Measurements from ENCODE around the gene KCNAB1. TPM values are rescaled to one million over a fixed set of nuclear protein-coding genes. Genes with fewer than 3 reads are reported as not detected.

KCNAB1 gene
- total RNA-seq, 1 donor from 2014 or later = not detected

DNA sequence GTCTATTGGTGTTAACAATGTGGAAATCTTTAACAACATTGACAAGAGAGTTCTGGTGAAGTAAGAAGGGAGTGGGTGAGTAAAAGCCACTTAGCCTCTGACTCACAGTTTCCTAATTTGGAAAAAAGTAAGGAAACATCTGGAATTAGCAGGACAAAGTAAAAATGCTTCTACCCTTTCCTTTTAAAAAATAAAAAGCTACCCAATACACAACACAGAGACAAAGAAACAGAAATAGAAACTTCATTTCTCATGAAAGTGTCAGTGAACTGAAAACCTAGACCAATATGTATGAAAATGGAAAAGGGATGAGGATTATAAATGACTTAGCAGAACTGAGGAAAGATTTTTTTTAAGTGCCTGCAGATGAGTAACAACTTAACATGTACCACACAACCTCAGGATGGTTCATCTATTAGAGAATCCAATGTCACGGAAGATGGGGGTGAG is 369.1 kb downstream of the KCNAB1 start:
- peak; percentile 59 for DNase-seq (ENCODE audit: low read depth)

DNA sequence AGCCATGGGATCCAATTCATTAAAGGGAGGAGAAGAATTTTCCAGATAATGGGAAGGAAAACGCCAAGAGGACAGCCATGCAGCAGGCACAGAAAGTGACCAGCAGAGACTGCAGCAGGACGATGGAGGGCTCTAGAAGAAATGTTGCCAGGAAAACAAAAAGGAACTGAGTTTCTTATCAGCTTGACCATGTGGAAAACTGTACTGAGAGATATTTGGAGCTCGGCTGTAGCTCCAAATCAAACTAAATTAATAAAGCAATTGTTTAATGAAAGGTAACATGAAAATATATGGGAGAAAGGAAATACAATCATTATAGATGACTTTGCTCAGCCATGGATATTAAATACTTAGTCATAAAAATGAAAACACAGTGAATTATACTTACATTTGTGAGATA is 370.8 kb downstream of the KCNAB1 start:
- DNase-seq (ENCODE audit: low read depth) = no peak

DNA sequence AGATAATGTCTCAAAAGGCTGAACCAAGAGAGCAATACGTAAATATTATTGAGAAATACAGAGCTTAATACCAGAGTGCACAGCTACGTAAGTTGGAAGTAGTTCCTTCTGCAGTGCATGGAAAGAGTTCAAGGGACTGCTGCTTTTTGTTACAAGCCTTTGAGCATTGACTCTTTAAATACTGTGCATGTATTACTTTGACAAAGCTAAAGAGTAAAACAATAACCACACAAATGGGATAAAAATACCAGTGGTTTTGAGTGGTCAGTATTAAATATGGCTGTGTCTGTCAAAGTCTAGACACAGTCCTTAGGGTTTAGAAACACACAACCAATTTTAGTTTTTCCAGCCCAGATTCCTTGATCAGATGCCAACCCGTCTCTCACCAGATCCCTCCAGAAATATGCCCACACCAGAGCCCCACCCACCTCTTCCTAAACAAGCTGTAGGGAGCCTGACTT is 372.5 kb downstream of the KCNAB1 start:
- DNase-seq (ENCODE audit: low read depth) = no peak

DNA sequence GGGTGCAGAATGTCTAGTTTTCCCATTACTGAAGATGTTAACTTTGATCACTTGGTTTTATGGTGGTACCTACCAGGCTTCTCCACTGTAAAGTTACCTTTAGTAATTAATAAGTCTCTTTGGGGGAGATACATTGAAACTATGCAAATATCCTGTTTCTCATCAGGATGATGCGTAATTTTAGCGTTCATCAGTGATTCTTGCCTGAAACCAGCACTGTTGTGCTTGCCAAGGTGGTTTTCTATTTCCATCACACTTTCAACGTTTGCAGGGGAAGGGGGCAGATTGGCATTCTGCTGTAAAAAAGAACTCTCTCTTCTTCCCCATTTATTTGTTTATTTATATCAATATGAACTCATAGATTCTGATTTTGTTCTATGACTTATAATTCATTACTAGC is 373.5 kb downstream of the KCNAB1 start:
- DNase-seq (ENCODE audit: low read depth) = no peak

DNA sequence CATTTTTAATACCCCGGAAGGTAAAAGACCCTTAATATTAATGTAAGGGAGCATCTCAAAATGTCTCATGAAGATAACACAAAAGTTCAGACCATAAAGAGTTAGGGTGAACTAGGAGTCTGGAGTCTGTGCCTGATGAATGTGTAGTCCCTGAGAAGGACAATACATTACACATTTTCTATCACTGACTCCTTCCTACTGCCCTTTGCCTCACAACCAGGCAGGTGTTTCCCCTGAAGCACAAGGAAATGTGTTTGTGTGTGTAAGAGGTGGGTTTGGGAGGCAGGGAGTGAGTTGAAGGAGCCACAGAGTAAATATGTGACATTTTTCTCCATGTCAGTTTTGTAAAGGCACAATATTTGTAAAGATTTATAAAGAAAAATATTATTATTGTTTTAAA is 375.4 kb downstream of the KCNAB1 start:
- DNase-seq (ENCODE audit: low read depth) = no peak

DNA sequence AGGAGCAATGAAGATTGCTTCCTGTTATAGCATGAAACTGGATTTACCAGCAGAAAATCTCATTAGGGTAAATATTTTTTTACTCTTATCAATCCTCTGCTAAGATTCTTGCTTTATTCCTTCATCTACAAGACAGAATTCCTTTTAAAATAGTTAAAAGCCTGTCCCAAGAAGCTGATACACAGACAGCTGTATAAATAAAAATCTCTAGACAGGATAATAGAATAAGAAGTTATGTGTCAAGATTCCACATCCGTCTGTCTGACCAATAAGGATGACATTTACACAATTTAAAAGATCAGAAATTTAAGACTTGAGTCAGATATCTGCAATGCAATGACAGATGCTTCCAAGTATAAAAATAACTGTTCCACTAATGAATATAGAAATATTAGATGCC is 376.9 kb downstream of the KCNAB1 start:
- no peak for DNase-seq (ENCODE audit: low read depth)

DNA sequence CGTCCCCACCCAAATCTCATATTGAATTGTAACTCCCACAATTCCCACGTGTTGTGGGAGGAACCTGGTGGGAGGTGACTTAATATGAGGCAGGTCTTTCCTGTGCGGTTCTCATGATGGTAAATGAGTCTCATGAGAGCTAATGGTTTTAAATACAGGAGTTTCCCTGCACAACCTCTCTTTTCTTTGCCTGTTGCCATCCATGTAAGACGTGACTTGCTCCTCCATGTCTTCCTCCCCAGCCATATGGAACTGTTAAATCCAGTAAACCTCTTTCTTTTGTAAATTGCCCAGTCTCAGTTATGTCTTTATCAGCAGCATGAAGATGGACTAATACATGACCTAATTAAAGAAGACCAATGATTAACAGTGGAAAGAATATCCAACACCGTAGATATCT is 377.9 kb downstream of the KCNAB1 start:
- no peak for DNase-seq (ENCODE audit: low read depth)

DNA sequence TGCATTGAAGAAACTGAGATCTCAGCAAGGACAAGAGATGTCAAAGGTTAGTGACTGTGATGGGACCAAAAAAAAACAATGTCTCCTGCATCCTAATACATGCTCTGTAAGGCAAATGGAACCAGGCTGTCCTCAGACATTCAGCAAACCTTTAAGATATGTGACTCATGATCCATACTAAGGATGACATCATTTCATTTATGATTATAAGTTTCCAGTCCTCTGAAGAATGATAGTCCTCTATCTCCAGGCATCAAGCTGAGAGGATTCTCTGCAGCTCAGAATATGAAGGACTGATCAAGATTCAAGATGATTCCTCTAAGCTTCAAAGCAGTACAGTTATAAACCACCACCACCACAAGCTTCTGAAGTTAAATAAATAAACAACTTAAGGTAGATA is 386.9 kb downstream of the KCNAB1 start:
- DNase-seq (ENCODE audit: low read depth) = no peak

DNA sequence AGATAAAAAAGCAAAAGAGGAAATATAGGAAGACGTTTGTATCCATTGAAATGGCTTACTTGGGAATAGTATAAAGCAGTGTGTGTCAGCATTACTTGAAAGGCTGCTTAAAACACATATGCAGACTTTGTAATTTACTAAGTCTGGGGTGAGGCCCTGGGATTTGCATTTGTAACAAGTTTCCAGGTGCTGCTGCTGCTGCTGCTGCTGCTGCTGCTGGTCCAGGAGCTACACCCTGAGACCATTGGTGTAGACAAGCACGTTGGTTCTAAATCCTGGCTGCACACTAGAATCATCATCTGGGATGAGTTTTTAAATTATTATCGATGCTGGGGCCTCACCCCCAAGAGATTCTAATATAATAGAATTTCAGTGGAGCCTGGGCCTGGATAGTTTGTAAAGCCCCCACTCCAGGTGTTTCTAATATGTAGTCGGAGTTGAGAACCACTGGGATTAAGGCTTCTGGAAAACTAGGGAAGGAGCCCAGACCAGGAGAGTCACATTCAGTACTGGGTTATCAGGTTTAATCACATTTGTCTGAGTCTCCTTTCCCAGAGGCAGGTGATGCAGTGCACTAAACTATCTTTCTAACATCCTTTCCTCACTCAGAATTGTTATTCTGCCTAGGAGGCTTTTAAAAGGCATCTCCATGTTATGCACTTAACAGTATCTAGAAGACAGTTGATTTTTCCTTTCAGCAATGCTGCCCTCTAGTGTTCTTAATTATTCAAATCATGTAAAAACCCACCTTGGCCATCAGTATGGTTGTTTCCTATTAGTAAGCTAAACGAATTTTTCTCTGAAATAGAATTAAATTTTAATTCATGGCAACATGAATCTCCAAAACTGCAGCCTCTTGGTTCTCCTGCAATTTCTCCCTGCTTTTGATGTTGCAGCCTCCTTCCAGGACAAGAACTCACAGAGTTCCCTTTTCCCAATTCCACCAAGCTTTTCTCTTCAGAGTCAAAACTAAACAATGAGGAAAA is 389.1 kb downstream of the KCNAB1 start:
- peak; percentile 69 for DNase-seq (ENCODE audit: low read depth)

DNA sequence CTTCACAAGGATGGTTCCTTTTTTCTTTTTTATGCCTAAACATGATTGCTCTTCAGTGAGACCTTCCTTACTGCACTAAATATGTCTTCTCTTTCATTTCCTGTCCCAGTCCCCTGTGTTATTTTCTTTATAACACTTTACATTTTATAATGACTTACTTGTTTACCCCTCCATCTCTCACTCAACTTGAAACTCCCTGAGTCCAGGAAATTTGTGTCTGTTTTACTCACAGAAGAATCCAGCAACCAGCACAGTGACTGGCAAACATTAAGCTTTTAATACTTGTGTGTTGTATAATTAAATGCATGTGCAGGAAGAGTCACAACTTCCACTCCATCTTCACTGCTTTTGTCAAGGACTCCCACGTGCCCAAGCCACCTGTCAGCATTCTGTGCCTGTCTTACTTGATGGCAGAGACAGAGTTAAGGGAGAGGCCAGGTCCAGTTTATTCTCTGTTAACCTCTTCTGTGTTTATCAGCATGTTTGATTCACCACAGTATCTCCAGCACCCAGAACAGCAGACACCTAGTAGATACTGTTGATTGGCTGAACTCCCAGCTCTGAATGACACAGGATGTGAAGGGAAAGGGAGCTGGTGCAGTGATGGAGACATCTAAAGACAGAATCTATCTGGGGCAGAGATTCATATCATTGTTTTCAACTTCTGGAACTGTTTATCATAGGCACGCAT is 391.8 kb downstream of the KCNAB1 start:
- DNase-seq (ENCODE audit: low read depth) = no peak

DNA sequence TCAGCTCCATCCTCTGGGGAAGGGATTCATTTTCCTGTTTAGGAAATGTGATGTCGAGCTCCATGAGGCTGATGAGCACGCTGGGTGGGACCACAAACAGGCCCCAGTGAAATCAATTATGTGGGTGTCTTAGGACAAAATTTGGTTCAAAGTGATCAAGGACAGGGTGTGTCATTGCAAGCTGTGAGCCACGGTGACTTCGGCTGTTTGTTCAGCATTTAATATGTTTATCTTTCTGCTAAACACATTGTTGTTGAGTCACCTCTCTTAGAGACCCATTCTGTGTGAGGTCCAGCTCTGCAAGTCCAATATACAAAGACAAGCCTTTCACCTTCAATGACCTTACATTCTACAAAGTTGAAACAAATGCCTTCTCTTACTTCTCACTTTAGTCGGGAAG is 393.2 kb downstream of the KCNAB1 start:
- DNase-seq (ENCODE audit: low read depth) = peak; percentile 35

DNA sequence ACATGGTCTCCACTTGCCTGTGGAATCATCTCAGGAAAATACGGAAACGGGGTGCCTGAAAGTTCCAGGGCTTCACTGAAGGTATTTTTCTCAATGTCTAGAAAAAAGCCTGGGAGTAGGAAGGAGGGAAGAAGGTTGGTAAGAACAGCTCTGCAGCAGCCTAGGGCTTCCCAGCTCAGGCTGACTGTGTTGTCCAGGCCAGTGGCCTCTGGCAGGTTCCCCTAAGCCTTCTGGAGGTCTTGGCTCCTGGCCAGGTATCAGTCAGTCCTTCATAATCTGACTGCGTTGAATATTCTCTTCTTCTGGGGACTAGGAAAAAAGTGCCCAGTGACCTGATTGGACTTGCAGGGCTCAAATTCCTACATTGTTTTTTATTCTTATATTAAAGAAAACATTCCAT is 395.9 kb downstream of the KCNAB1 start:
- no peak for DNase-seq (ENCODE audit: low read depth)

DNA sequence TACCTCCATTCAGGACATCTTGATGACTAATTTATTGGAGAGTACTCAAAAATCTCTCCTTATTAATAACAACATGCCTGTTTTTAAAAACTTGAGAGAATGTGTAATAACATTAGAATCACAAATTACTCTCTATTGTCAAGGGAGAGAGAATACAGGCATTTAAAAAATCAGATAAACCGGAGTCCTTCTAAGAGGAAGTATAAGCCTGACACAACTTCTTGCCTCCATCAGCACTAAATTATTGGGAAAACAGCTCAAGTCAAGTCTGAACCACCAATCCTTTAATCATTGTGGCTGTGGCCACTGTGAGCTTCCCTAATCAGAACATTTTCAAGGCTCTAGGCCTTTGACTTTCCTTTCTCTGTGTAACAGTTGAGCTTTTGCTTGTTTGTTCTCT is 396.6 kb downstream of the KCNAB1 start:
- DNase-seq (ENCODE audit: low read depth) = no peak

DNA sequence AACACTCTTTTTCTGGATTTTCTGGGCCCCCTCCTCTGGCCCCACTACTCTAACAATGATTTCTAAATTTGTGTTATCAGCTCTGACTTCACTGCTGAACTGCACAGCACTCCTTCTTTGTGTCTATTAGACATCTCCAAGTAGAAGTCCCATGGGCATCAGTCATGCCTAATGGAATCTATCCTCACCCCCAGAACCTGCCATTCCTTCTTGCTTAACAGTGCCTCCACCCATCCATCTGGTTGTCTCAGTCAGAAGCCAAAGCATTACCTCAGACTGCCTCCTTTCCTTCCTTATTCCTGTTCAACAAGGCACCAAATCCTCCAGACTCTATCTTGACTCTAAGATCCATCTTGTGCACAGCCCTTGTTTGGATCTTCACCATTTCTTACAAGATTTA is 398.3 kb downstream of the KCNAB1 start:
- peak; percentile 26 for DNase-seq (ENCODE audit: low read depth)

DNA sequence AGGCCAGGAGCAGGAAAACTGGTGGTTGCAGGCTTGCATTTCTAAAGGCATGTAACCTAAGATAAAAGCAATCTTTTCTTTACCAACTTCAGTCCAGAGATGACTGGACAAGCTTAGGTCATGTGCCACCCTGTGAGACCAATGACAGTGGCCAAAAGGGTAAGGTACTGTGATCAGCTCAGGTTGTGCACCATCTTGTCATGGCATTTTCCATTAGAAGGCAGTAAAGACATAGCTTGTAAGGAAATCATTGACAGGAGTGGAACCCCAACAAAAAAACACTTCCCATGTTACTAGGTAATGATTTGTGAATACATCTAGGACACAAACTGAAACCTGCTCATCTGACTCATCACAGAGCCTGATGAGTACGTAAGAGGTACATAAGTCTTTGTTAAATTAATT is 399.4 kb downstream of the KCNAB1 start:
- peak; percentile 92 for DNase-seq (ENCODE audit: low read depth)

DNA sequence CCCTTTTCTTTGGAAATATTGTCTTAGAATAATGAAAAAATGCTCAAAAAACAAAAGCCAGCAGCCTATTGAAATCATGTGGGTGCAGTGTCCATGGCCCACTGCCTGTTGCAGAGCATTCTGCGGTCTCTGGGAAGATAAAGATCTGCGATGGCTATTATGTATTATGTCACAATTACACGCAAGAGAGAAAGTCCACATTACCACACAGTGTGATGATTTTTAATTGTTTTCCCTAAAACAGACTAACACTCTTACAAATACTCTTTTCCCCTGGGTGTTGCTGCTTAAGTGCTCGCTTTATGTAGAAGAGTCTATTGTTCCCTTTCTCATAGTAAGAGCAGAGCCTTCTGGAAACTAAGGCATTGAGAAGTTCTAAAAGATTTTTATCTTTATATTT is 402.3 kb downstream of the KCNAB1 start:
- DNase-seq (ENCODE audit: low read depth) = no peak

DNA sequence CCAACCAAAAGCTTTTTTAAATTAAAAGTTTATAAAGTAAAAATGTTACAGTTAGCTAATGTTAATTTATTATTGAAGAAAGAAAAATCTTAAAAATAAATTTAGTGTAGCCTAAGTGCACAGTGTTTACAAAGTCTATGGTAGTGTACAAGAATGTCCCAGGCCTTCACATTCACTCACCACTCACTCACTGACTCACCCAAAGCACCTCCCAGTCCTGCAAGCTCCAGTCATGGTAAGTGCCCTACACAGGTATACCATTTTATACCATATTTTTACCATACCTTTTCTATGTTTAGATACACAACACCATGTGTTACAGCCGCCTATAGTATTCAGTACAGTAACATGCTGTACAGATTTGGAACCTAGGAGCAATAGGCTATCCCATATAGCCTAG is 405.4 kb downstream of the KCNAB1 start:
- peak; percentile 51 for DNase-seq (ENCODE audit: low read depth)

DNA sequence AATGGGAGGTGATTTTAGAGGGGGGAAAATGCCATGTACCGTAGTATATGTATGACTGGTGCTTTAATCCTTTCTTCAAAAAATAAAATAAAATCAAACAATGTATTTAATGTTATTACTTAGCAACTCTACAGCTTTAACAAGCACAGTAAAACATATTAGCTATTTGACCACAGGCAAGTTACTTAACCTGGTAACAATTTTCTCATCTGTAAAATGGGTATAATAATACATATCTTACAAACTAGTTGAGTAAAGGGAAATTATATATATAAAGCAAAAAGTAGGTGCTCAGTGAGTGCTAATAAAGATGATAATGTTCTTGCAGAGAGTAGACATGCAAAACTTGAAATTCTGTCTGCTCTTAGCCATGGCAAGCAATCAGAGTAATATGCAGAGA is 406.7 kb downstream of the KCNAB1 start:
- no peak for DNase-seq (ENCODE audit: low read depth)

DNA sequence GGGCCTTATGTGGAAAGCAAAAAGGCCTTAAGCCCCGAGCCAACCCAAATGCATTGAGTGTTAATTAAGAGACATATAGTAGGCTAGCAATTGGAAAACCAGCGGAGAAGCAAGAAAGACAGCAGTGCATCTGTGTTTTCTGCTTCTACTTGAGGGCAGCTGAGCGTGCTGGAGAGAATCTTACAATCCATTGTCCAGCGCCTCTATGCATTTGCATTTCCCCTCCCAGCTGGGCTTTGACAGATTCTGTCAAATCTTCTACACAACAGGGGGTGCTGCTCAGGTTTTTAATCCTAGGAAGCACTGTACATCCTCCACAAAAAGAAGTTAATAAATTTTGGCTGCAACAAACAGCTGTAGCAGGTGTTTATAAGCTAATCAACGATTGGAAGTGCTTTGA is 410.6 kb downstream of the KCNAB1 start:
- no peak for DNase-seq (ENCODE audit: low read depth)

DNA sequence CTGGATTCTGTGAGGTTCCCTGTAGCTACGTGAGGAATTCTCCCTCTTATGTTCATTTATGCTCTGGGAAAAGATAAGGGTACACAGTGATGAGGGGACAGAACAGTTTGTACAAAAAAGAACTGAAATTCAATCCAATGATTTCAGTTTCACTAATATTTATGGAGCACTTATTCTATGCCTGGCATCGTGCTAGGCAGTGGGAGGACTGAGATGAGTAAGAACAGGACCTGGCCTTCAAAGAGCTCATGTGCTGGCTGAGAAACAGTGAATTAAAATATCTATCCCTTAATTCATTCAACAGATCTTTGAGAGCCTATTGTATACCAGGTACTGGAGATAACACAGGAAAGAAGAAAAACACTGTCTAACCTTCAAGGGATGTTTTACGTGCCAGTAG is 412.4 kb downstream of the KCNAB1 start:
- DNase-seq (ENCODE audit: low read depth) = no peak

DNA sequence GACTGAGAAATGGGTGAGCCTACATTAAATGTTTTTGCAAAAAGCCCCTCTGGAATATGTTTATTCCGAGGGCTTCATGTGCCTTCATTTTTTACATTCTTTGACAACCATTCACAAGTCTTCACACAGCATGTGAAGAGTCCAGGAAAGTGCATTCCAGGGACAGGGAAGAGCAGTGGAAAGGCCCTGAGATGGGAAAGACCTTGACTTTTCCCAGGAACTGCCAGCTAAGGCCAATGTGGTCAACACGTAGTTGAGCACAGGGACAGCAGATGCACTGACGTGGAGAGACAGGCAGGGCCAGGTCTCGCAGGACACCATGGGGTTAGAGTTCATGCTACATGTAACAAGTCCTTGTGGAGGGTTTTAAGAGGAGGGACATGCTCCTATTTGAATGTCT is 412.8 kb downstream of the KCNAB1 start:
- peak; percentile 58 for DNase-seq (ENCODE audit: low read depth)

DNA sequence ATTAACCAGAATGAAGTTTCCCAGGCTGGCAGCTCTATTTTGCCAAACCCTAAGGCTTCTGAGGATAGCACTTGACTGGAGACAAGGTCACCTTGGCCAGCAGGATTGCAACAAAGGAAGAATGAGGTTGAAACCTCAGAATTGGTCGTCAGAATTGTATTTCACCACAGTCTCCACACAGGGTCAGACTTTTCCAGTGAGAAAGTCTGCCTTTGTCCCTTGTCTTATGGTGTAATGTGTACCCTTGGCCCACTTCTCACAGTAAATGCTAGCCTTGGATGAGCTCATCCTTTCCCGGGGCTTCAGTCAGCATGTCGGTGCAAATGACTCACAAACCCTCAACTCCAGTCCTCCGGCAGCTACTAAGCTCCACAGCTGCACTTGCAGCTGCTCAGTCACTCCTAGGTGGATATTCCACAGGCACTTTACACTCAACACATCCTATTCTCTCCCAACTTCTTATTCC is 414.8 kb downstream of the KCNAB1 start:
- peak; percentile 100 for DNase-seq (ENCODE audit: low read depth)

DNA sequence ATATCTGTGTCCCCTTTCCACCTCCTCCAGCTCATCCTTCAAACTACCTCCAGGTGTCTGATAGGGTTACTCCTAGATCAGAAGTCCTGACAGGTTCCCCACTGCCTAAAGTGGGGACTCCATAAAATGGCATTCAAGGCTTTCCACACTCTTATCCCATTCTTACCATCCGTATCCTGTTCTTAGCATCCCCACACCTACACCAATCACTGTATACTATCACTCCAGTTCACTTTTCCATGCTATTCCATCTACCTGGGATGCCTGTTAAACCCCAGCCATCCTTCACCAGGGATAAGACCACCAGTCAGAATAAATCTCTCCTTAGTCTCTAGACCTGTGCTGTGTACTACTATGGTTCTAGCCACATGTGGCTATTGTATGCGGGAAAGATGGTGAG is 415.4 kb downstream of the KCNAB1 start:
- DNase-seq (ENCODE audit: low read depth) = no peak

Measured in renal cortical epithelial cell (primary cell).